ENCODE measurements around the gene ZGPAT.

Gene ZGPAT

GRCh38 chr20:63745424-63745805, 37.6 kb downstream of the ZGPAT start:
- no peak for DNase-seq

- no peak for DNase-seq
Observed at GRCh38 chr20:63745961-63746731, 38.3 kb downstream of the ZGPAT start.

GRCh38 chr20:63746751-63747315, 39.0 kb downstream of the ZGPAT start:
- DNase-seq = no peak

GRCh38 chr20:63747622-63748069, 39.8 kb downstream of the ZGPAT start:
- no peak for DNase-seq

GRCh38 chr20:63748070-63748933, 40.5 kb downstream of the ZGPAT start:
- no peak for DNase-seq

- DNase-seq = no peak
Observed at GRCh38 chr20:63748934-63749270, 41.1 kb downstream of the ZGPAT start.

- DNase-seq = no peak
Observed at GRCh38 chr20:63749597-63750508, 42.0 kb downstream of the ZGPAT start.

- no peak for DNase-seq
Observed at GRCh38 chr20:63750807-63751470, 43.1 kb downstream of the ZGPAT start.

- DNase-seq = no peak
Observed at GRCh38 chr20:63751471-63752271, 43.8 kb downstream of the ZGPAT start.

GRCh38 chr20:63752411-63753101, 44.7 kb downstream of the ZGPAT start:
- no peak for DNase-seq

GRCh38 chr20:63753381-63753780, 45.5 kb downstream of the ZGPAT start:
- DNase-seq = no peak

GRCh38 chr20:63754008-63754407, 46.2 kb downstream of the ZGPAT start:
- no peak for DNase-seq

GRCh38 chr20:63755933-63756647, 48.3 kb downstream of the ZGPAT start:
- DNase-seq = no peak

- DNase-seq = no peak
Observed at GRCh38 chr20:63756648-63756991, 48.8 kb downstream of the ZGPAT start.

GRCh38 chr20:63758152-63758551, 50.3 kb downstream of the ZGPAT start:
- DNase-seq = no peak

- no peak for DNase-seq
Observed at GRCh38 chr20:63759377-63759901, 51.6 kb downstream of the ZGPAT start.

- DNase-seq = no peak
Observed at GRCh38 chr20:63765082-63765873, 57.4 kb downstream of the ZGPAT start.

- DNase-seq = no peak
Observed at GRCh38 chr20:63765902-63766301, 58.1 kb downstream of the ZGPAT start.
